Ovary (tissue), 9 donors: Measurements from ENCODE around the gene OCIAD2. TPM values are rescaled to one million over a fixed set of nuclear protein-coding genes. Genes with fewer than 3 reads are reported as not detected.

Experiments
- DNase-seq, 5 donors: peaks; one replicate each; pipeline ENCODE4 v3.0.0-alpha.2; 2019 to 2020
- H3K27ac ChIP-seq, 2 donors: fragments of 200-600 bp; one replicate each; pipeline versions ENCODE4 v1.5.1 to v1.8.0; 2019 to 2022
- H3K27me3 ChIP-seq: fragments of 200-600 bp; one replicate; pipeline ENCODE4 v1.8.0; 2022
- H3K36me3 ChIP-seq: fragments of 200-600 bp; sonication (generic); one replicate; pipeline ENCODE4 v1.5.1; 2019
- H3K4me1 ChIP-seq: one replicate; pipeline ENCODE4 v1.8.1; 2013; ENCODE audit warnings: mild to moderate bottlenecking, moderate library complexity; ENCODE audit not compliant: insufficient read depth
- H3K4me3 ChIP-seq: fragments of 200-600 bp; sonication (generic); one replicate; pipeline ENCODE4 v1.5.1; 2017
- H3K9me3 ChIP-seq, 2 donors: fragments of 200-600 bp in 1 of 2; sonication (generic) in 1 of 2; one replicate each; pipeline versions ENCODE4 v1.5.1 to v1.8.1; 2013 to 2019; ENCODE audit warnings: mild to moderate bottlenecking in 1 of 2, moderate library complexity in 1 of 2
- CTCF ChIP-seq, 3 donors: fragments of 450-650 bp in 2 of 3; fragments of 200-600 bp in 1 of 3; IDR thresholded peaks; one replicate each; pipeline versions ENCODE4 v1.5.1 to v1.8.0; 2016 to 2022; ENCODE audit warnings: antibody characterized with exemption in 3 of 3, mild to moderate bottlenecking in 1 of 3
- EP300 ChIP-seq: sonication (generic); formaldehyde crosslinking; IDR thresholded peaks from one replicate; pipeline ENCODE4 v1.6.1; 2017; ENCODE audit warnings: antibody characterized with exemption
- POLR2A ChIP-seq: fragments of 450-650 bp; IDR thresholded peaks from one replicate; pipeline ENCODE4 v1.6.1; 2017; ENCODE audit warnings: antibody characterized with exemption, mild to moderate bottlenecking, moderate library complexity
- WGBS, 3 donors: extraction: QIAGEN DNeasy Blood & Tissue Kit in 1 of 3; methylation state at CpG; one replicate each; pipeline versions ENCODE4 v1.1.5 to v1.1.7; 2013 to 2017; 5-methylcytosine and 5-hydroxymethylcytosine counted together
- intact Hi-C, 4 donors: fragments of 100-400 bp; cut with DNase I; formaldehyde crosslinking; loops; one replicate each; pipeline versions ENCODE4 v1.11.0 to v1.15.1; 2022 to 2023
- polyA plus RNA-seq, 2 donors: library from polyadenylated mRNA; stranded (reverse); fragments of 200-250 nt in 1 of 2; fragments of 350-450 nt in 1 of 2; fragmentation: Illumina TruSeq in 1 of 2; extraction: RNeasy Lipid Tissue Mini Kit (QIAGEN cat#74804) in 1 of 2; gene quantifications; one replicate each; pipeline ENCODE4 v1.2.3, GENCODE V29; 2013 to 2014
- total RNA-seq, 7 donors: library from RNA; depleted of rRNA in 2 of 7; stranded (reverse); fragments of >200 nt in 2 of 7; fragmentation: NEBNext Ultra II Directional in 3 of 7; extraction: Animal tissue kit (Norgen Biotek cat#: 25700) in 3 of 7; gene quantifications; one replicate each; pipeline versions ENCODE4 v1.1.0 to v1.2.4, GENCODE V29; 2016 to 2023
- donor health status: DM: no; HTN: no; CAD: no; lungs with moderate emphysema.
- donor health status: DM: no; HTN: no; CAD: no.
- donor health status: Bipolar disorder and iron deficiency.
- donor health status: DM: yes; HTN: yes; CAD: no.
- donor health status: DM: no; HTN: no; CAD: no.
- donor health status: DM: yes; HTN: yes; CAD: no.

Gene OCIAD2
- total and polyA plus RNA-seq, 9 donors, result 2.1 to 20.4 (median 11.3) TPM

GRCh38 chr4:48943387-48943786, 36.8 kb upstream of the OCIAD2 start:
- no peak overlapping the region for H3K27ac ChIP-seq
- 66 to 78% (median 67%) methylated on average over 1 of the region's 1 CpG for WGBS, 3 donors
- H3K4me3 ChIP-seq, result no peak overlapping the region
- DNase-seq, result no peak
- H3K9me3 ChIP-seq, result no peaks in the 10 kb centered on the region
- TF ChIP-seq CTCF (IDR thresholded peaks at IDR 0.05) (no peak), EP300 (no peak), POLR2A (no peak)
- no peaks in the 10 kb centered on the region for H3K4me1 ChIP-seq
- intact Hi-C loops, result no loop called here
- no peaks in the 10 kb centered on the region for H3K27me3 ChIP-seq
- no peaks in the 10 kb centered on the region for H3K36me3 ChIP-seq

- no peak overlapping the region for H3K27ac ChIP-seq
- H3K4me1 ChIP-seq, result no peaks in the 10 kb centered on the region
- H3K9me3 ChIP-seq, result no peaks in the 10 kb centered on the region
- H3K4me3 ChIP-seq, result no peak overlapping the region
- H3K36me3 ChIP-seq, result no peaks in the 10 kb centered on the region
- no peak for TF ChIP-seq POLR2A
- no peak for TF ChIP-seq EP300
- TF ChIP-seq CTCF (IDR thresholded peaks at IDR 0.05), result no peak
- intact Hi-C loops, result no loop called here
- no peaks in the 10 kb centered on the region for H3K27me3 ChIP-seq
- DNase-seq, result no peak
These were observed 33.2 kb upstream of the OCIAD2 start for GRCh38 chr4:48939785-48940184.

- no peaks in the 10 kb centered on the region for H3K36me3 ChIP-seq
- no peaks in the 10 kb centered on the region for H3K4me1 ChIP-seq
- TF ChIP-seq CTCF (IDR thresholded peaks at IDR 0.05), result no peak
- no peak for TF ChIP-seq POLR2A
- no peak for TF ChIP-seq EP300
- no peak for DNase-seq
- intact Hi-C loops, result no loop called here
- WGBS, 3 donors, result 74 to 76% (median 74%) methylated on average over 3 of the region's 3 CpGs
- no peak overlapping the region for H3K27ac ChIP-seq
- H3K9me3 ChIP-seq, result no peaks in the 10 kb centered on the region
- no peak overlapping the region for H3K4me3 ChIP-seq
- H3K27me3 ChIP-seq, result no peaks in the 10 kb centered on the region
These were observed 32.3 kb upstream of the OCIAD2 start for GRCh38 chr4:48938831-48939230.

GRCh38 chr4:48937033-48937432, 30.5 kb upstream of the OCIAD2 start:
- no peaks in the 10 kb centered on the region for H3K4me1 ChIP-seq
- H3K9me3 ChIP-seq, result no peaks in the 10 kb centered on the region
- H3K4me3 ChIP-seq, result no peak overlapping the region
- H3K36me3 ChIP-seq, result no peaks in the 10 kb centered on the region
- no peak overlapping the region for H3K27ac ChIP-seq
- no peak for TF ChIP-seq EP300
- no peak for TF ChIP-seq CTCF (IDR thresholded peaks at IDR 0.05)
- H3K27me3 ChIP-seq, result no peaks in the 10 kb centered on the region
- WGBS, 3 donors, result 79 to 86% (median 84%) methylated on average over 2 of the region's 2 CpGs
- no peak for DNase-seq
- intact Hi-C loops, result no loop called here

GRCh38 chr4:48931459-48931858, 24.9 kb upstream of the OCIAD2 start:
- no peaks in the 10 kb centered on the region for H3K4me1 ChIP-seq
- H3K36me3 ChIP-seq, result no peaks in the 10 kb centered on the region
- H3K9me3 ChIP-seq, result no peaks in the 10 kb centered on the region
- TF ChIP-seq CTCF (IDR thresholded peaks at IDR 0.05) (no peak), POLR2A (no peak), EP300 (no peak)
- H3K4me3 ChIP-seq, result no peak overlapping the region
- WGBS, 3 donors, result 78 to 87% (median 80%) methylated on average over 2 of the region's 2 CpGs
- no peaks in the 10 kb centered on the region for H3K27me3 ChIP-seq
- intact Hi-C loops, result no loop called here
- no peak for DNase-seq
- no peak overlapping the region for H3K27ac ChIP-seq
